Psoas muscle (tissue), 8 donors: ENCODE data around the gene SZRD1. TPM values are rescaled to one million over a fixed set of nuclear protein-coding genes. Genes with fewer than 3 reads are reported as not detected.
"Not testable (repeated sequence)": the region's sequence is repeated elsewhere in the genome, so short reads cannot be mapped to it uniquely, and the experiment has no call there.

Experiments
- ATAC-seq, 4 donors: fragments of 200-7000 bp; cut with Tn5 transposase; one replicate each; pipeline ENCODE4 v1.9.1; 2020; ENCODE audit warnings: moderate library complexity in 3 of 4, mild to moderate bottlenecking in 2 of 4
- DNase-seq, 2 donors: peaks; one replicate each; pipeline ENCODE4 v3.0.0-alpha.2; 2020
- H3K27ac ChIP-seq: fragments of 200-600 bp; one replicate; pipeline ENCODE4 v1.8.0; 2022
- H3K27me3 ChIP-seq, 3 donors: fragments of 200-600 bp in 1 of 3; one replicate each; pipeline versions ENCODE4 v1.6.1 to v1.8.0; 2013 to 2022; ENCODE audit warnings: low read length in 2 of 3, mild to moderate bottlenecking in 2 of 3, moderate library complexity in 1 of 3; ENCODE audit not compliant: insufficient read depth in 3 of 3
- H3K36me3 ChIP-seq, 2 donors: fragments of 200-600 bp in 1 of 2; one replicate each; pipeline versions ENCODE4 v1.6.1 to v1.8.0; 2013 to 2022; ENCODE audit warnings: low read depth in 1 of 2, mild to moderate bottlenecking in 1 of 2, moderate library complexity in 1 of 2; ENCODE audit not compliant: insufficient read depth in 1 of 2
- H3K4me1 ChIP-seq: fragments of 200-600 bp; one replicate; pipeline ENCODE4 v1.8.0; 2022
- H3K4me3 ChIP-seq: fragments of 200-600 bp; one replicate; pipeline ENCODE4 v1.8.0; 2022; ENCODE audit warnings: mild to moderate bottlenecking
- H3K9me3 ChIP-seq: fragments of 200-600 bp; one replicate; pipeline ENCODE4 v1.8.0; 2022
- CTCF ChIP-seq: fragments of 200-600 bp; IDR thresholded peaks from one replicate; pipeline ENCODE4 v1.8.0; 2022; ENCODE audit warnings: antibody characterized with exemption
- WGBS, 3 donors: extraction: QIAGEN DNeasy Blood & Tissue Kit; methylation state at CpG; one replicate each; pipeline versions ENCODE4 v1.1.6 to v1.1.7; 2013; 5-methylcytosine and 5-hydroxymethylcytosine counted together
- intact Hi-C, 2 donors: fragments of 100-400 bp; cut with DNase I; formaldehyde crosslinking; loops; one replicate each; pipeline versions ENCODE4 v1.11.0 to v1.14.2; 2022
- polyA plus RNA-seq, 3 donors: library from polyadenylated mRNA; stranded (reverse); fragments of 200-250 nt; gene quantifications; one replicate each; pipeline ENCODE4 v1.2.3, GENCODE V29; 2013
- total RNA-seq, 4 donors: library from RNA; stranded (reverse); fragmentation: NEBNext Ultra II Directional in 2 of 4; extraction: Animal tissue kit (Norgen Biotek cat#: 25700) in 2 of 4; gene quantifications; one replicate each; pipeline versions ENCODE4 v1.2.1 to v1.2.4, GENCODE V29; 2021 to 2023
- donor health status: healthy with polysubstance abuse.
- donor health status: DM: no; HTN: no; CAD: no; lungs with moderate emphysema.
- donor health status: Bipolar disorder and iron deficiency.
- donor health status: healthy.
- donor health status: DM: yes; HTN: yes; CAD: no.
- donor health status: DM: no; HTN: no; CAD: no.
- donor health status: DM: no; HTN: no; CAD: no.
- donor health status: DM: yes; HTN: yes; CAD: no.

SZRD1 gene
- total and polyA plus RNA-seq, 7 donors: 75.9 to 184 (median 142) TPM

GRCh38 chr1:16342331-16343062 is 24.5 kb upstream of the SZRD1 start:
- TF ChIP-seq CTCF: no peak
- DNase-seq (peak in 1 of 2 donors; percentile 11), ATAC-seq (no peak)
- Histone ChIP-seq H3K4me1 (peaks cover 28% of the 10 kb centered on the region), H3K27ac (no peak overlapping the region), H3K4me3 (no peak overlapping the region), H3K9me3 (no peaks in the 10 kb centered on the region), H3K36me3 (no peaks in the 10 kb centered on the region), H3K27me3 (no peaks in the 10 kb centered on the region)
- intact Hi-C loops: no loop called here
- WGBS, 3 donors: 74 to 84% (median 78%) methylated on average over 6 to 9 of the region's 10 CpGs

DNA sequence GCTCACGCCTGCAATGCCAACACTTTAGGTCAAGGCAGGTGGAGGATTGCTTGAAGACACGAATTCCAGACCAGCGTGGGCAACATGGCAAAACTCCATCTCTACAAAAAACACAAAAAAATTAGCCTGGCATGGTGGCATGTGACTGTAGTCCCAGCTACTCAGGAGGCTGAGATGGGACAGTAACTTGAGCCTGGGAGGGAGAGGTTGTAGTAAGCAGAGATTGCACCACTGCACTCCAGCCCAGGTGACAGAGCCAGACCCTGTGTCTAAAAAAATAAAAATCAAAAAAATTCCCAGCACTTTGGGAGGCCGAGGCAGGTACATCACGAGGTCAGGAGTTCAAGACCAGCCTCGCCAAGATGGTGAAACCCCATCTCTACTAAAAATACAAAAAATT is 23.8 kb upstream of the SZRD1 start:
- H3K9me3 ChIP-seq, H3K36me3 ChIP-seq, intact Hi-C loops, H3K27ac ChIP-seq, H3K4me3 ChIP-seq, H3K27me3 ChIP-seq: not testable (repeated sequence)
- 84 to 89% (median 86%) methylated on average over 6 of the region's 6 CpGs for WGBS, 3 donors
- ATAC-seq (peak in 2 of 4 donors; percentile 46 to 58), DNase-seq (peak in 1 of 2 donors; percentile 2)
- H3K4me1 ChIP-seq: peaks cover 34% of the 10 kb centered on the region

- no peak overlapping the region for H3K4me3 ChIP-seq
- TF ChIP-seq CTCF: no peak
- peak overlapping the region; percentile 97 for H3K27ac ChIP-seq
- 93 to 96% (median 94%) methylated on average over 14 of the region's 14 CpGs for WGBS, 3 donors
- no peak for DNase-seq
- ATAC-seq: peak in 1 of 4 donors; percentile 42
- H3K4me1 ChIP-seq: peaks cover 37% of the 10 kb centered on the region
- no peaks in the 10 kb centered on the region for H3K9me3 ChIP-seq
- H3K27me3 ChIP-seq: no peaks in the 10 kb centered on the region
- intact Hi-C loops: no loop called here
- H3K36me3 ChIP-seq: peaks cover 0 to 4% of the 10 kb centered on the region in 2 donors
Observed at GRCh38 chr1:16348414-16349182, 18.4 kb upstream of the SZRD1 start.

- Histone ChIP-seq H3K27me3 (no peaks in the 10 kb centered on the region), H3K4me3 (peak overlapping the region; percentile 96), H3K9me3 (no peaks in the 10 kb centered on the region), H3K4me1 (peaks cover 37% of the 10 kb centered on the region), H3K27ac (peak overlapping the region; percentile 97), H3K36me3 (peaks cover 0 to 4% of the 10 kb centered on the region in 2 donors)
- WGBS, 3 donors: 58 to 75% (median 60%) methylated on average over 2 of the region's 2 CpGs
- intact Hi-C loops: loop anchor here (5.0 to 10.0 kb wide), 2 partner anchors 48 to 105 kb away; no protein-coding TSS in a partner anchor
- ATAC-seq (no peak), DNase-seq (no peak)
- no peak for TF ChIP-seq CTCF
Observed at GRCh38 chr1:16349847-16350406, 17.1 kb upstream of the SZRD1 start.
